A673 (cell line): ENCODE measurements around the gene TRMT11.

Experiments
- CTCF ChIP-seq: fragments of 300-800, 200-600 bp; sonication (generic); conservative IDR thresholded peaks from 2 replicates; pipeline ENCODE4 v1.5.1; 2017; ENCODE audit warnings: low read depth, mild to moderate bottlenecking, antibody characterized with exemption, low read length, moderate library complexity, mixed read lengths
- EZH2 ChIP-seq: fragments of 200-600 bp; sonication (generic); IDR thresholded peaks from 2 replicates; pipeline ENCODE4 v1.6.1; 2017; ENCODE audit warnings: borderline replicate concordance, low read depth, mild to moderate bottlenecking, mixed read lengths, antibody characterized with exemption, low read length; ENCODE audit not compliant: poor library complexity, severe bottlenecking

GRCh38 chr6:125942672-125943527 is 43.4 kb upstream of the TRMT11 start:
- TF ChIP-seq CTCF (no peak), EZH2 (no peak)
